Stimulated activated CD4-positive, alpha-beta T cell treated with anti-CD3 and anti-CD28 coated beads, Interleukin-12 subunit alpha, Interleukin-12 subunit beta, amount 100 ng/mL, for 4 hours (primary cell): Measurements from ENCODE around the gene PRDM1.

Experiments
- DNase-seq: peaks from one replicate; pipeline ENCODE4 v3.0.0-alpha.2; 2020

Gene PRDM1

GRCh38 chr6:106118835-106119431 is 32.8 kb downstream of the PRDM1 start:
- DNase-seq = no peak

GRCh38 chr6:106119546-106119945 is 33.4 kb downstream of the PRDM1 start:
- no peak for DNase-seq

- DNase-seq = no peak
Measured at GRCh38 chr6:106120006-106120405, 33.9 kb downstream of the PRDM1 start.

- no peak for DNase-seq
Measured at GRCh38 chr6:106120406-106120805, 34.3 kb downstream of the PRDM1 start.

- DNase-seq = no peak
Measured at GRCh38 chr6:106122306-106122918, 36.3 kb downstream of the PRDM1 start.

GRCh38 chr6:106122938-106123656 is 37.0 kb downstream of the PRDM1 start:
- DNase-seq = no peak

GRCh38 chr6:106124015-106124414 is 37.9 kb downstream of the PRDM1 start:
- no peak for DNase-seq

- DNase-seq = no peak
Measured at GRCh38 chr6:106124437-106125430, 38.6 kb downstream of the PRDM1 start.

- no peak for DNase-seq
Measured at GRCh38 chr6:106125925-106126435, 39.8 kb downstream of the PRDM1 start.

- no peak for DNase-seq
Measured at GRCh38 chr6:106126482-106126881, 40.3 kb downstream of the PRDM1 start.

- DNase-seq = no peak
Measured at GRCh38 chr6:106128981-106129781, 43.0 kb downstream of the PRDM1 start.

GRCh38 chr6:106132153-106132698 is 46.1 kb downstream of the PRDM1 start:
- DNase-seq = no peak

- DNase-seq = no peak
Measured at GRCh38 chr6:106133040-106133439, 46.9 kb downstream of the PRDM1 start.

GRCh38 chr6:106134087-106134770 is 48.1 kb downstream of the PRDM1 start:
- DNase-seq = no peak

- DNase-seq = no peak
Measured at GRCh38 chr6:106134906-106135634, 48.9 kb downstream of the PRDM1 start.

GRCh38 chr6:106135911-106136571 is 49.9 kb downstream of the PRDM1 start:
- no peak for DNase-seq

- no peak for DNase-seq
Measured at GRCh38 chr6:106136845-106137244, 50.7 kb downstream of the PRDM1 start.

- no peak for DNase-seq
Measured at GRCh38 chr6:106138151-106138550, 52.0 kb downstream of the PRDM1 start.

- peak; percentile 28 for DNase-seq
Measured at GRCh38 chr6:106141441-106142237, 55.5 kb downstream of the PRDM1 start.
